ENCODE measurements around the gene PHF19. TPM values are rescaled to one million over a fixed set of nuclear protein-coding genes. Genes with fewer than 3 reads are reported as not detected.

PHF19 gene
- total and polyA plus RNA-seq, 2 experiments from 2014 or later: 16.8 to 31.0 TPM

- Mint-ChIP-seq H3K27me3 (ENCODE audit: insufficient read depth, low read depth, poor library complexity) (no peaks in the 10 kb centered on the region), H3K4me3 (no peak overlapping the region), H3K4me1 (peaks cover 9% of the 10 kb centered on the region; the same call in 2 of the 3 replicates), H3K27ac (no peak overlapping the region), H3K9me3 (no peaks in the 10 kb centered on the region), H3K36me3 (ENCODE audit: low read depth) (peaks cover 68% of the 10 kb centered on the region)
- H3K4me2 ChIP-seq: no peak overlapping the region
- no peaks in the 10 kb centered on the region for H3K27me3 ChIP-seq (ENCODE audit: insufficient read depth)
- H2AFZ ChIP-seq: no peak overlapping the region
- H3K36me3 ChIP-seq (ENCODE audit: insufficient read depth): peaks cover 42% of the 10 kb centered on the region
- no peak overlapping the region for H3K27ac ChIP-seq (ENCODE audit: low read depth)
- peaks cover 7% of the 10 kb centered on the region for H3K79me2 ChIP-seq (replicated peaks; ENCODE audit: insufficient read depth)
- H3K4me3 ChIP-seq: no peak overlapping the region
- peaks cover 10% of the 10 kb centered on the region; the same call in 1 of the 2 replicates for H4K20me1 ChIP-seq (replicated peaks; ENCODE audit: insufficient read depth)
- H3K4me1 ChIP-seq (ENCODE audit: insufficient read depth): peaks cover 6% of the 10 kb centered on the region; the same call in 1 of the 2 replicates
- DNase-seq (ENCODE audit: low spot score) (no peak), ATAC-seq (no peak)
- no peaks in the 10 kb centered on the region; the same call in 1 of the 2 replicates for H3F3A ChIP-seq (replicated peaks; ENCODE audit: low read depth)
- H3K9me2 ChIP-seq (ENCODE audit: insufficient read depth): no peaks in the 10 kb centered on the region
- TF ChIP-seq NANOG (IDR thresholded peaks at IDR 0.05; ENCODE audit: borderline replicate concordance): no peak
- no peak for TF ChIP-seq ZNF114 (CRISPR knock-in tag; IDR thresholded peaks at IDR 0.05)
- no peak for TF ChIP-seq STAT1 (IDR thresholded peaks at IDR 0.05; ENCODE audit: unreplicated experiment)
- TF ChIP-seq JUNB (IDR thresholded peaks at IDR 0.05; ENCODE audit: unreplicated experiment): no peak
- TF ChIP-seq EZH2 (IDR thresholded peaks at IDR 0.05; ENCODE audit: low read depth, unreplicated experiment): no peak
- TF ChIP-seq ZNF462 (CRISPR knock-in tag; IDR thresholded peaks at IDR 0.05): no peak
- TF ChIP-seq REST (IDR thresholded peaks at IDR 0.05; ENCODE audit: unreplicated experiment): no peak
- no peak for TF ChIP-seq ETS1 (IDR thresholded peaks at IDR 0.05)
- no peak for TF ChIP-seq ZNF331 (CRISPR knock-in tag; IDR thresholded peaks at IDR 0.05; ENCODE audit: low read depth)
- TF ChIP-seq CTCF (conservative IDR thresholded peaks at IDR 0.05; ENCODE audit: low read depth in 2 of 2): no peak
Observed at GRCh38 chr9:120829650-120830049, 47.3 kb downstream of the PHF19 start.

Data from GM23338 (cell line).